ENCODE measurements around the gene IMP3.

IMP3 gene

GRCh38 chr15:75622505-75622904 lies 17.5 kb downstream of the IMP3 start:
- Histone ChIP-seq H3K27me3 (ENCODE audit: control insufficient read depth in 5 of 5, insufficient read depth in 4 of 5, low read length in 5 of 5) (no peaks in the 10 kb centered on the region), H3K9me3 (ENCODE audit: control insufficient read depth in 5 of 5, low read length in 5 of 5) (no peaks in the 10 kb centered on the region), H3K36me3 (ENCODE audit: control insufficient read depth in 5 of 5, insufficient read depth in 5 of 5, low read length in 5 of 5) (peaks cover 0 to 19% (median 11%) of the 10 kb centered on the region in 5 donors), H3K27ac (ENCODE audit: low read depth, low read length) (peak overlapping the region; percentile 32), H3K4me1 (ENCODE audit: control insufficient read depth in 5 of 5, insufficient read depth in 5 of 5, low read length in 5 of 5) (peaks cover 4 to 34% (median 32%) of the 10 kb centered on the region in 5 donors), H3K4me3 (ENCODE audit: low read depth in 1 of 5, low read length in 5 of 5) (no peak overlapping the region), H3K9ac (ENCODE audit: low read length in 5 of 5) (peak overlapping the region in 1 of 5 donors; percentile 40)

- no peaks in the 10 kb centered on the region for H3K9me3 ChIP-seq (ENCODE audit: control insufficient read depth in 5 of 5, low read length in 5 of 5)
- peak overlapping the region; percentile 93 for H3K27ac ChIP-seq (ENCODE audit: low read depth, low read length)
- H3K4me3 ChIP-seq (ENCODE audit: low read depth in 1 of 5, low read length in 5 of 5), result peak overlapping the region in 4 of 5 donors; percentile 13 to 54 (median 30)
- peaks cover 4 to 26% (median 25%) of the 10 kb centered on the region in 5 donors for H3K4me1 ChIP-seq (ENCODE audit: control insufficient read depth in 5 of 5, insufficient read depth in 5 of 5, low read length in 5 of 5)
- peak overlapping the region; percentile 46 to 77 (median 75) for H3K9ac ChIP-seq (ENCODE audit: low read length in 5 of 5)
- peaks cover 5 to 35% (median 25%) of the 10 kb centered on the region in 5 donors for H3K36me3 ChIP-seq (ENCODE audit: control insufficient read depth in 5 of 5, insufficient read depth in 5 of 5, low read length in 5 of 5)
- H3K27me3 ChIP-seq (ENCODE audit: control insufficient read depth in 5 of 5, insufficient read depth in 4 of 5, low read length in 5 of 5), result no peaks in the 10 kb centered on the region
Observed at GRCh38 chr15:75620841-75621391, 19.1 kb downstream of the IMP3 start.

GRCh38 chr15:75620058-75620820 lies 19.8 kb downstream of the IMP3 start:
- Histone ChIP-seq H3K4me1 (ENCODE audit: control insufficient read depth in 5 of 5, insufficient read depth in 5 of 5, low read length in 5 of 5) (peaks cover 4 to 24% (median 19%) of the 10 kb centered on the region in 5 donors), H3K9me3 (ENCODE audit: control insufficient read depth in 5 of 5, low read length in 5 of 5) (no peaks in the 10 kb centered on the region), H3K9ac (ENCODE audit: low read length in 5 of 5) (peak overlapping the region; percentile 40 to 76 (median 54)), H3K36me3 (ENCODE audit: control insufficient read depth in 5 of 5, insufficient read depth in 5 of 5, low read length in 5 of 5) (peaks cover 7 to 39% (median 30%) of the 10 kb centered on the region in 5 donors), H3K4me3 (ENCODE audit: low read depth in 1 of 5, low read length in 5 of 5) (peak overlapping the region; percentile 13 to 54 (median 40)), H3K27me3 (ENCODE audit: control insufficient read depth in 5 of 5, insufficient read depth in 4 of 5, low read length in 5 of 5) (no peaks in the 10 kb centered on the region), H3K27ac (ENCODE audit: low read depth, low read length) (peak overlapping the region; percentile 93)

GRCh38 chr15:75616766-75617165 lies 23.3 kb downstream of the IMP3 start:
- H3K27me3 ChIP-seq (ENCODE audit: control insufficient read depth in 5 of 5, insufficient read depth in 4 of 5, low read length in 5 of 5), result no peaks in the 10 kb centered on the region

GRCh38 chr15:75606711-75607699 lies 33.0 kb downstream of the IMP3 start:
- Histone ChIP-seq H3K4me1 (ENCODE audit: control insufficient read depth in 5 of 5, insufficient read depth in 5 of 5, low read length in 5 of 5) (peaks cover 0 to 4% (median 0%) of the 10 kb centered on the region in 5 donors), H3K36me3 (ENCODE audit: control insufficient read depth in 5 of 5, insufficient read depth in 5 of 5, low read length in 5 of 5) (peaks cover 15 to 75% (median 61%) of the 10 kb centered on the region in 5 donors), H3K9ac (ENCODE audit: low read length in 5 of 5) (no peak overlapping the region), H3K27ac (ENCODE audit: low read depth, low read length) (no peak overlapping the region), H3K9me3 (ENCODE audit: control insufficient read depth in 5 of 5, low read length in 5 of 5) (no peaks in the 10 kb centered on the region), H3K27me3 (ENCODE audit: control insufficient read depth in 5 of 5, insufficient read depth in 4 of 5, low read length in 5 of 5) (no peaks in the 10 kb centered on the region), H3K4me3 (ENCODE audit: low read depth in 1 of 5, low read length in 5 of 5) (no peak overlapping the region)

More at GRCh38 chr15:75616766-75617165, 23.3 kb downstream of the IMP3 start:
- Histone ChIP-seq H3K9ac (ENCODE audit: low read length in 5 of 5) (no peak overlapping the region), H3K9me3 (ENCODE audit: control insufficient read depth in 5 of 5, low read length in 5 of 5) (no peaks in the 10 kb centered on the region), H3K4me3 (ENCODE audit: low read depth in 1 of 5, low read length in 5 of 5) (no peak overlapping the region), H3K36me3 (ENCODE audit: control insufficient read depth in 5 of 5, insufficient read depth in 5 of 5, low read length in 5 of 5) (peaks cover 22 to 65% (median 53%) of the 10 kb centered on the region in 5 donors), H3K27ac (ENCODE audit: low read depth, low read length) (no peak overlapping the region), H3K4me1 (ENCODE audit: control insufficient read depth in 5 of 5, insufficient read depth in 5 of 5, low read length in 5 of 5) (peaks cover 4 to 25% (median 18%) of the 10 kb centered on the region in 5 donors)

- no peaks in the 10 kb centered on the region for H3K27me3 ChIP-seq (ENCODE audit: control insufficient read depth in 5 of 5, insufficient read depth in 4 of 5, low read length in 5 of 5)
Observed at GRCh38 chr15:75606026-75606425, 34.0 kb downstream of the IMP3 start.

GRCh38 chr15:75599401-75599800 lies 40.6 kb downstream of the IMP3 start:
- Histone ChIP-seq H3K4me1 (ENCODE audit: control insufficient read depth in 5 of 5, insufficient read depth in 5 of 5, low read length in 5 of 5) (peaks cover 0 to 4% (median 2%) of the 10 kb centered on the region in 5 donors), H3K27ac (ENCODE audit: low read depth, low read length) (no peak overlapping the region), H3K36me3 (ENCODE audit: control insufficient read depth in 5 of 5, insufficient read depth in 5 of 5, low read length in 5 of 5) (peaks cover 12 to 82% (median 58%) of the 10 kb centered on the region in 5 donors), H3K4me3 (ENCODE audit: low read depth in 1 of 5, low read length in 5 of 5) (no peak overlapping the region), H3K27me3 (ENCODE audit: control insufficient read depth in 5 of 5, insufficient read depth in 4 of 5, low read length in 5 of 5) (no peaks in the 10 kb centered on the region), H3K9me3 (ENCODE audit: control insufficient read depth in 5 of 5, low read length in 5 of 5) (no peaks in the 10 kb centered on the region), H3K9ac (ENCODE audit: low read length in 5 of 5) (no peak overlapping the region)

More at GRCh38 chr15:75606026-75606425, 34.0 kb downstream of the IMP3 start:
- Histone ChIP-seq H3K36me3 (ENCODE audit: control insufficient read depth in 5 of 5, insufficient read depth in 5 of 5, low read length in 5 of 5) (peaks cover 15 to 81% (median 62%) of the 10 kb centered on the region in 5 donors), H3K27ac (ENCODE audit: low read depth, low read length) (no peak overlapping the region), H3K9me3 (ENCODE audit: control insufficient read depth in 5 of 5, low read length in 5 of 5) (no peaks in the 10 kb centered on the region), H3K9ac (ENCODE audit: low read length in 5 of 5) (no peak overlapping the region), H3K4me1 (ENCODE audit: control insufficient read depth in 5 of 5, insufficient read depth in 5 of 5, low read length in 5 of 5) (no peaks in the 10 kb centered on the region), H3K4me3 (ENCODE audit: low read depth in 1 of 5, low read length in 5 of 5) (no peak overlapping the region)

- H3K36me3 ChIP-seq (ENCODE audit: control insufficient read depth in 5 of 5, insufficient read depth in 5 of 5, low read length in 5 of 5), result peaks cover 12 to 74% (median 56%) of the 10 kb centered on the region in 5 donors
- no peak overlapping the region for H3K4me3 ChIP-seq (ENCODE audit: low read depth in 1 of 5, low read length in 5 of 5)
- H3K9ac ChIP-seq (ENCODE audit: low read length in 5 of 5), result peak overlapping the region in 1 of 5 donors; percentile 16
- no peaks in the 10 kb centered on the region for H3K9me3 ChIP-seq (ENCODE audit: control insufficient read depth in 5 of 5, low read length in 5 of 5)
- no peaks in the 10 kb centered on the region for H3K27me3 ChIP-seq (ENCODE audit: control insufficient read depth in 5 of 5, insufficient read depth in 4 of 5, low read length in 5 of 5)
- H3K27ac ChIP-seq (ENCODE audit: low read depth, low read length), result no peak overlapping the region
- H3K4me1 ChIP-seq (ENCODE audit: control insufficient read depth in 5 of 5, insufficient read depth in 5 of 5, low read length in 5 of 5), result peaks cover 0 to 4% (median 2%) of the 10 kb centered on the region in 5 donors
Observed at GRCh38 chr15:75598361-75598760, 41.7 kb downstream of the IMP3 start.

GRCh38 chr15:75597667-75598341 lies 42.2 kb downstream of the IMP3 start:
- H3K9me3 ChIP-seq (ENCODE audit: control insufficient read depth in 5 of 5, low read length in 5 of 5), result no peaks in the 10 kb centered on the region
- H3K4me3 ChIP-seq (ENCODE audit: low read depth in 1 of 5, low read length in 5 of 5), result no peak overlapping the region
- peaks cover 12 to 72% (median 56%) of the 10 kb centered on the region in 5 donors for H3K36me3 ChIP-seq (ENCODE audit: control insufficient read depth in 5 of 5, insufficient read depth in 5 of 5, low read length in 5 of 5)
- peaks cover 0 to 4% (median 2%) of the 10 kb centered on the region in 5 donors for H3K4me1 ChIP-seq (ENCODE audit: control insufficient read depth in 5 of 5, insufficient read depth in 5 of 5, low read length in 5 of 5)
- H3K27me3 ChIP-seq (ENCODE audit: control insufficient read depth in 5 of 5, insufficient read depth in 4 of 5, low read length in 5 of 5), result no peaks in the 10 kb centered on the region
- no peak overlapping the region for H3K27ac ChIP-seq (ENCODE audit: low read depth, low read length)
- H3K9ac ChIP-seq (ENCODE audit: low read length in 5 of 5), result peak overlapping the region in 1 of 5 donors; percentile 16

Measured in subcutaneous abdominal adipose tissue (tissue), 5 donors.